SH-SY5Y (cell line): ENCODE data around the gene CD69.

Experiments
- GATA2 ChIP-seq: IDR thresholded peaks from 2 replicates; pipeline ENCODE4 v1.6.1; 2011; ENCODE audit warnings: mild to moderate bottlenecking, low read depth, low read length
- GATA3 ChIP-seq: IDR thresholded peaks from 2 replicates; pipeline ENCODE4 v1.6.1; 2011; ENCODE audit warnings: low read depth, mild to moderate bottlenecking, low read length, moderate library complexity

Gene CD69

GRCh38 chr12:9758119-9758518 lies 2.6 kb downstream of the CD69 start:
- TF ChIP-seq GATA3 (no peak), GATA2 (no peak)

GRCh38 chr12:9757433-9758025 lies 3.2 kb downstream of the CD69 start:
- TF ChIP-seq GATA2 (no peak), GATA3 (no peak)

DNA sequence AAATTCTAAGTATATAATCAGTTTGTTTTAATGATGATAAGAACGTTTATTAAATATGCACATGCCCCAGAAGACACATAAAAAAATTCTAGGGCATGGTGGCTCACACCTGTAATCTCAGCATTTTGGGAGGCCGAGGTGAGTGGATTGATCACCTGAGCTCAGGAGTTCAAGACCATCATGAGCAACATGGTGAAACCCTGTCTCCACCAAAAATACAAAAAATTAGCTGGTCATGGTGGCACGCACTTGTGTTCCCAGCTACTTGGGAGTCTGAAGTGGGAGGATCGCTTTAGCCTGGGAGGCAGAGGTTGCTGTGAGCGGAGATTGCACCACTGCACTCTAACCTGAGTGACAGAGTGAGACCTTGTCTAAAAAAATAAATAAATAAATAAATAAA lies 4.0 kb downstream of the CD69 start:
- no peak for TF ChIP-seq GATA2
- no peak for TF ChIP-seq GATA3

DNA sequence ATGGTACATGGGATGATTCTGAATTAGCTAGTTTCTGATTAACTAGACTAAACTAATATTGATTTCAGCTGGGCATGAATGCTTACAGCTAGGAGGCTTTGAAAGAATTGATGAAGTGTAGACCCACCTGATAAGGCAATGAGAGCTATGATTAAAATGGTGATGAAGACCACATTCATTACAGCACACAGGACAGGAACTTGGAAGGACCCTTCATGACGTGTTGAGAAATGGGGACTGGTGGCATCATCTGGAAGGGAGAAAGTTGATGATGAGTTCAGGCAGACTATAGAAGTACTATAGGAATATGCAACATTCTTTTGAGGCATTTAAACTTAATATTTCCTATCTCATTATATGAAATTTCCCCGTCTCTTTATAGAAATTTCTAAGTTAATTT lies 4.5 kb downstream of the CD69 start:
- no peak for TF ChIP-seq GATA3

DNA sequence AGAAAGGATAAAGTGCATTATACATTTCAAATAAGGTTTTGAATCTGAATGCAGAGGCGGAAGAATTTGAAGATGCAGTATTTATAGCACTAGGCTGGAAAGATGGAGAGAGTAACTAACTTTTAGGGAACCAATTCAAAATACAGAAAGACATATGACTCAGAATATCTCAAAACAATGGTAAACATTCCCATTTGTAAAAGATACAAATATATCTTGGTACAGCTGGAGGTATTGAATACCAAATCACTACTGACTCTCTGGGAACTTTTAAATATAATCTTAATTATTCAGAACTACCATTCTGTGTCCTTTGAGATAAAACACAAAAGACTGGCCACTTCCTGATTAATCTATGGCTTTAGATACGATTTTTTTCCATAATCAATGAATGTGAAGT lies 5.1 kb downstream of the CD69 start:
- no peak for TF ChIP-seq GATA2
- no peak for TF ChIP-seq GATA3

DNA sequence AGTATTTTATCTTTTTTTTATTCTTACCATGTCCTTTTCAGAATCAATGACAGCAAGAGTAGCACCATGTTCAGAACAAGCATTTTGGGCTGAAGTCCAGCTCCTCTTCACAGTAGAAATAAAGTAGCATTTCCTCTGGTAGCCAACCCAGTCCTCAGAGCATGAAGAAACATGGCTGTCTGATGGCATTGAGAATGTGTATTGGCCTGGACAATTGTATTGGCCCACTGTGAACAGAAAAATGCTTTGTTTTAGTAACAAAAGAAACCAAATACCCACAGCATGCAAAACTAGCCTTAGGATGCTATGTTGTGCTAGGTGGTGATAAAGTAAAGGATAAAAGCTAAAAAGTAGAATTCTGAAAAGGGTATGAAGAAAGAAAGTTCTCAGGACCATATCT lies 5.7 kb downstream of the CD69 start:
- no peak for TF ChIP-seq GATA2
- no peak for TF ChIP-seq GATA3

GRCh38 chr12:9754099-9754927 lies 6.4 kb downstream of the CD69 start:
- TF ChIP-seq GATA2: no peak
- TF ChIP-seq GATA3: no peak

DNA sequence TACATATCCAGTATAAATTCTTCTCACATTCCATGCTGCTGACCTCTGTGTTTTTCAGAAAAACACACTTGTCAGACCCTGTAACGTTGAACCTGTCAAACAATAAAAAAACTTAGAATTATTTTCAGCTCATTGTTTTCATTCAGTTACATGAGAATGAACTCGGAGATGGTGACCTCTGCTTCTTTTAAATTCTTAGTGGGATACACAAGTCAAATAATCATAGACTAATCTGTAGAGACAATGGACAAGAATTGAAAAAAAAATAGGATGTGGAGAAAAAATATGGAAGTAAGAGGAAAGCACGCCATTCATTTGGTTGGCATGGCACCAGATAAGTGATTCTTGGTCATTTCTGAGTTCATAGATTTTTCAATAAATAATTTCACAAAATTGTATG lies 7.2 kb downstream of the CD69 start:
- TF ChIP-seq GATA3 (no peak), GATA2 (no peak)

DNA sequence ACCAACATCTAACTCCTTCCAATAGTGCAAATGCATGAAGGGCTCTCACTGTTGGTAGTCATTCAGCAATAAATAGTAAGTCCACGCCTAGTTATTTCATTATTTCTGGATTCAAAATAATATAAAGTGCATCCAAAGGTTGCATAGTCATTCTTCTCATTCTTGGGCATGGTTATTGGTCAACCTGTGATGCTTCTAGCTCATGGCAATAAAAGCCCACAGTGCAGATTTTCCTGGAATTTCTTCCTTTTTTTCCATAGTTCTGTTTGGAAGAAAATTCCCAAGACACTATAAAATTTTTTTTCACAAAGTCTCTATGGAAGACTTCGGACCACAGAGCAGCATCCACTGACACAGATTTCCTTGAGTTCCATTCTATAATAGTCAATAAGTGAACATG lies 7.6 kb downstream of the CD69 start:
- TF ChIP-seq GATA3 (no peak), GATA2 (no peak)

- TF ChIP-seq GATA3 (no peak), GATA2 (no peak)
These were observed 8.4 kb downstream of the CD69 start for GRCh38 chr12:9752145-9752933.

DNA sequence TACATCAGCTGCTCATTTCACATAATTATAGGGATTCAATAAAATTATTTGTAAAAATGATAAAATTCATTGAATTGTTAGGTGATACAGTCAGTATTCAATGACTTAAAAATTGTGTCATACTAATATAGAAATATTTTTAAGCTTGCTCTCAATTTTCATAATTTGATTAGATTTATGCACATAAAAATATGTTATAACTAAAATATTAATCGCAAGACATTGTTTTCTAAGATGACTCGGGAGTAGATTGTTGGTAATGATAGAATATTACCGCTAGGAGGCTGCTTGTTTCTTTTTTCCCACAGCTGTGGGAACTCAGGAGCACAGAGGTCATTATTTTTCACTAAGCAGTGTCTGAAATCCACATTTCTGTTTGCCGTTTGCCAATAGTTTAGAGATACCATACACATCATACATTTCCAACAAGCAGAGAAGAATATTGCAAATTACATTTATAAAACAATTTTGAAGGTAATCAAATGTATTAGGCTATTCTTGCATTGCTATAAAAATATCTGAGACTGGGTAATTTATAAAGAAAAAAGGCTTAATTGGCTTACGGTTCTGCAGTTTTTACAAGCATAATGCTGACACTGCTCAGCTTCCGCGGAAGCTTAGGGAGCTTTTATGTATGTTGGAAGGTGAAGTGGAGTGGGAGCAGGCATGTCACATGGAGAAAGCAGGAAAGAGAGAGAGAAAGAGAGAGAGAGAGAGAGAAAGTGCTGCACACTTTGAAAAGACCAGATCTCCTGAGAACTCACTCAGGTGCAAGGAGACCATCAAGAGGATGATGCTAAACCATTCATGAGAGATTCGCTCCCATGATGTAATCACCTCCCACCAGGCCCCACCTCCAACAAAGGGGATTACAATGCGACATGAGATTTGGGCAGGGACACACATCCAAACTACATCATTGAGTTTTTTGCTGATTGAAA lies 9.2 kb downstream of the CD69 start:
- TF ChIP-seq GATA3: no peak
- no peak for TF ChIP-seq GATA2

DNA sequence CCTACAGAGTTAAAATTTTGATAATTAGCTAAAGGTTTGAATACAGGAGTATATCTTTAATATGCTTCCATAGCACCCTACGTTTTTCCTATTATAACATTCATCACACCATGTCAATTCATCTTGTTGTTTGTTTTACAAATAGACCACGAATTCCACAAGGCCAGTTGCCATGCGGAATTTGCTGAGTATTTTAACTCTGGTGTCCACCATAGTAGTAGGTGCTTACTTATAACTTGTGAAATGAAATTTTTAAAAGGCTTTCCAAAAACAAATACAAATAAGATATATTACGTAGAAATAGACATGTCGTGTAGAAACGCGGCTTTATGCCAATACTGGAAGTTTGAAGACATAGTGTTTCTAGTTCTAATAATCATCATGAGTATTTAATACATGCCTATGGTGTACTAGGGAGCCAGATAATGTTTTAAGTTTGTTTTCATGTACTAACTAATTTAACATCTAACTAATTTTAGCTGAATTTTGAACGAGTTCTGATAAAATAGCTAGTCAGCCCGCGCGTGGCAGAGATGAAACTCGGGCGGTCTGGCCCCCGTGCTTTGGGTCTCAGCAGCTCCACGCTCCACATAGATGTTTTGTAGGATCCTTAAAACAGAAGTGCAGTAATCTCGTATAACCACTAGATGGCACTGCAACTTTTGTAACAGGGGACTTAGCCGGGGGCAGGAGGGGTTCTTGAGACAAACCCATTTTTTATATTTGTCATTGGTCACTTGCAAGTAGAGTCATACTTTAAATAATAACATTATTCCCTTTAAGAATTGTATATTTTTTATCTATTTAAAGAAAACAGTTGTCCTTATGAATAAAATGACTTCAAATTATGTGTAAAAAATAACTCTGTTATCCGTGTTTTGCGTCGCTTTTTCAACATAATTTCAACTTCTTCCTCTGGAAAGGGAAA lies 10.2 kb downstream of the CD69 start:
- TF ChIP-seq GATA3 (no peak), GATA2 (no peak)

DNA sequence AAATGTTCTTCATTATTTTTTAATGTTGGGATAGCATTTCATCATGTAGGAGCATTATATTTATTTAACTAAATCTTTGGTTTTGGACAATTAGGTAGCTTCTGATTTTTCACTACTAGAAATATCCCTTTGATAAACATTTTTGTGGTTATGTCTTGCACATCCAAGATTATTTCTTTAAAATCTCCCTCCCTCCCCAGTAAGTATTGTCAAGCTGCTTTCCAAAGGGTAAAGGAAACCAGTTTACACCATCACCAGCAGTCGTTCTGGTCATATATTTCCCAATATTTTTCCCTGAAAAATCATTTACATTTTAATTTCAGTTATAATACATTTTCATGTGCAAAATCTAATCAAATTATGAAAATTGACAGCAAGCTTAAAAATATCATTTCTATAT lies 11.1 kb downstream of the CD69 start:
- TF ChIP-seq GATA2 (no peak), GATA3 (no peak)
